Uterus (tissue), 2 donors: ENCODE results near the gene GLOD4.
A peak's percentile ranks its signal among the peaks of the same experiment; 100 is the strongest.

ENCODE experiments used
- POLR2A ChIP-seq, 2 donors: fragments of 450-650 bp; IDR thresholded peaks; one replicate each; pipeline ENCODE4 v1.6.1; 2016; ENCODE audit warnings: antibody characterized with exemption in 2 of 2, mild to moderate bottlenecking in 1 of 2, moderate library complexity in 1 of 2
- TF ChIP-seq, protein P1 (sequence below), 4 experiments: fragments of 200-600 bp in 2 of 4; fragments of 450-650 bp in 2 of 4; sonication (generic) in 2 of 4; IDR thresholded peaks; one replicate each; pipeline ENCODE4 v1.5.1; 2016 to 2019; ENCODE audit warnings: antibody characterized with exemption in 4 of 4, mild to moderate bottlenecking in 2 of 4, moderate library complexity in 1 of 4

DNA sequence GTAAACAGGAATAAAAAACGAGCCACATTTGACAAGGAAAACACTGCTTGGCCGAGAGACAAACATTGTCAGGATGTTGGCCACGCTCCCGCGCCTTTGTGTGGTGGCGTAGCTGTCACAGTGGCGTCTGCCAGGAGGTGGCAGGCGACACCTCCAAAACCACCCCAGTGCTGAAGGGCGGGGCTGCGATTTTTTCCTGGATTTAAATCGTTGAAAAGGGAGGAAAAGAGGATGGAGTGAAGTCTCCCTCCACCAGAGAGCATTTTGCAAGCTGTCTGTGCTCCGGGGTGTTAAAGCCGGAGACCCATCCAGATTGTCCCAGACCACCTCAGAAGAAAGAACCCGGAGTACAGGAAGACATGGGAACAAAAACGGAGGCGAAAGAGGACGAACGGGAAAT lies 12.8 kb upstream of the GLOD4 start:
- TF ChIP-seq, protein P1, sequence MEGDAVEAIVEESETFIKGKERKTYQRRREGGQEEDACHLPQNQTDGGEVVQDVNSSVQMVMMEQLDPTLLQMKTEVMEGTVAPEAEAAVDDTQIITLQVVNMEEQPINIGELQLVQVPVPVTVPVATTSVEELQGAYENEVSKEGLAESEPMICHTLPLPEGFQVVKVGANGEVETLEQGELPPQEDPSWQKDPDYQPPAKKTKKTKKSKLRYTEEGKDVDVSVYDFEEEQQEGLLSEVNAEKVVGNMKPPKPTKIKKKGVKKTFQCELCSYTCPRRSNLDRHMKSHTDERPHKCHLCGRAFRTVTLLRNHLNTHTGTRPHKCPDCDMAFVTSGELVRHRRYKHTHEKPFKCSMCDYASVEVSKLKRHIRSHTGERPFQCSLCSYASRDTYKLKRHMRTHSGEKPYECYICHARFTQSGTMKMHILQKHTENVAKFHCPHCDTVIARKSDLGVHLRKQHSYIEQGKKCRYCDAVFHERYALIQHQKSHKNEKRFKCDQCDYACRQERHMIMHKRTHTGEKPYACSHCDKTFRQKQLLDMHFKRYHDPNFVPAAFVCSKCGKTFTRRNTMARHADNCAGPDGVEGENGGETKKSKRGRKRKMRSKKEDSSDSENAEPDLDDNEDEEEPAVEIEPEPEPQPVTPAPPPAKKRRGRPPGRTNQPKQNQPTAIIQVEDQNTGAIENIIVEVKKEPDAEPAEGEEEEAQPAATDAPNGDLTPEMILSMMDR (IDR thresholded peaks at IDR 0.05) = peak; percentile 76 to 96 (median 88)
- peak; percentile 13 to 29 for TF ChIP-seq POLR2A (IDR thresholded peaks at IDR 0.05)
